Nephron progenitor cell (in vitro differentiated cells): ENCODE results near the gene TLK1.

Source experiments
- DNase-seq: peaks from one replicate; pipeline ENCODE4 v3.0.0; 2021
- H3K27ac Mint-ChIP-seq: 2 replicates; pipeline ENCODE4 v1.8.0; 2021; ENCODE audit warnings: mild to moderate bottlenecking, moderate library complexity, mixed read lengths
- H3K27me3 Mint-ChIP-seq: 2 replicates; pipeline ENCODE4 v1.8.0; 2021; ENCODE audit warnings: mild to moderate bottlenecking, low read depth, mixed read lengths; ENCODE audit not compliant: poor library complexity
- H3K36me3 Mint-ChIP-seq: 2 replicates; pipeline ENCODE4 v1.8.0; 2021; ENCODE audit warnings: low read depth, mixed read lengths
- H3K4me1 Mint-ChIP-seq: 2 replicates; pipeline ENCODE4 v1.8.0; 2021; ENCODE audit warnings: mixed read lengths
- H3K4me3 Mint-ChIP-seq: 2 replicates; pipeline ENCODE4 v1.8.0; 2021; ENCODE audit warnings: mild to moderate bottlenecking, moderate library complexity, mixed read lengths
- H3K9me3 Mint-ChIP-seq: 2 replicates; pipeline ENCODE4 v1.8.0; 2021; ENCODE audit warnings: mild to moderate bottlenecking, moderate library complexity, mixed read lengths
- TF ChIP-seq, protein P1 (sequence below): fragments of 200-600 bp; sonication (generic); IDR thresholded peaks from 2 replicates; pipeline ENCODE4 v1.5.0; 2021; ENCODE audit warnings: antibody characterized with exemption

TLK1 gene

DNA sequence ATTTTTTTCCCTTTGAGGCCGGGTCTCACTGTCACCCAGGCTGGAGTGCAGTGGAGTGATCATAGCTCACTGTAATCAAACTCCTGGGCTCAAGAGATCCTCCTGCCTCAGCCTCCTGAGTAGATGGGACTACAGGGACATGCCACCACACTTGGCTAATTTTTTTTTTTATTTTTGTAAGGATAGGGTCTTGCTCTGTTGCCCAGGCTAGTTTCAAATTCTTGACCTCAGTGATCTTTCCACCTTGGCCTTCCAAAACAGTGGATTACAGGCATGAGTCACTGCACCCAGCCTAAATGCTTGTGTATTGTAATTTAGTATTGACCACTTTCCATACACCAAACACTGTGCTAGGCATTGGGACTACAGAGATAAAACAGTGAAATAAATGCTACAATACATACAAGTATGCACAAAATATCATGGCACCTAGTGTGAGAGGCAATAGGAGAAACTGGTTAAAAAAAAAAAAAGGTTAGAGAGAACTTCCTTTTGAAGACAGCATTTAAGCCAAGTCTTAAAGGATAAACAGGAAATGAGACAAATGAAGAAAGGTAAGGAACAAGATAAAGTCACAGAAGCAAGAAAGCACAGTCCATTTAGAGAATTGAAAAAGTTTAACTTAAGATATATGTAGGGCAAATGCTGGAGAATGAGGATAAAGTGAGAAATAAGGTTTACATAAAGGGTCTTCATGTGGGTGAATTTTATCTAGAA is 118.3 kb downstream of the TLK1 start:
- Mint-ChIP-seq H3K4me1 (no peaks in the 10 kb centered on the region), H3K9me3 (no peaks in the 10 kb centered on the region), H3K36me3 (peaks cover 56% of the 10 kb centered on the region), H3K27ac (no peak overlapping the region), H3K27me3 (no peaks in the 10 kb centered on the region), H3K4me3 (no peak overlapping the region)
- TF ChIP-seq, protein P1, sequence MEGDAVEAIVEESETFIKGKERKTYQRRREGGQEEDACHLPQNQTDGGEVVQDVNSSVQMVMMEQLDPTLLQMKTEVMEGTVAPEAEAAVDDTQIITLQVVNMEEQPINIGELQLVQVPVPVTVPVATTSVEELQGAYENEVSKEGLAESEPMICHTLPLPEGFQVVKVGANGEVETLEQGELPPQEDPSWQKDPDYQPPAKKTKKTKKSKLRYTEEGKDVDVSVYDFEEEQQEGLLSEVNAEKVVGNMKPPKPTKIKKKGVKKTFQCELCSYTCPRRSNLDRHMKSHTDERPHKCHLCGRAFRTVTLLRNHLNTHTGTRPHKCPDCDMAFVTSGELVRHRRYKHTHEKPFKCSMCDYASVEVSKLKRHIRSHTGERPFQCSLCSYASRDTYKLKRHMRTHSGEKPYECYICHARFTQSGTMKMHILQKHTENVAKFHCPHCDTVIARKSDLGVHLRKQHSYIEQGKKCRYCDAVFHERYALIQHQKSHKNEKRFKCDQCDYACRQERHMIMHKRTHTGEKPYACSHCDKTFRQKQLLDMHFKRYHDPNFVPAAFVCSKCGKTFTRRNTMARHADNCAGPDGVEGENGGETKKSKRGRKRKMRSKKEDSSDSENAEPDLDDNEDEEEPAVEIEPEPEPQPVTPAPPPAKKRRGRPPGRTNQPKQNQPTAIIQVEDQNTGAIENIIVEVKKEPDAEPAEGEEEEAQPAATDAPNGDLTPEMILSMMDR = no peak
- no peak for DNase-seq

DNA sequence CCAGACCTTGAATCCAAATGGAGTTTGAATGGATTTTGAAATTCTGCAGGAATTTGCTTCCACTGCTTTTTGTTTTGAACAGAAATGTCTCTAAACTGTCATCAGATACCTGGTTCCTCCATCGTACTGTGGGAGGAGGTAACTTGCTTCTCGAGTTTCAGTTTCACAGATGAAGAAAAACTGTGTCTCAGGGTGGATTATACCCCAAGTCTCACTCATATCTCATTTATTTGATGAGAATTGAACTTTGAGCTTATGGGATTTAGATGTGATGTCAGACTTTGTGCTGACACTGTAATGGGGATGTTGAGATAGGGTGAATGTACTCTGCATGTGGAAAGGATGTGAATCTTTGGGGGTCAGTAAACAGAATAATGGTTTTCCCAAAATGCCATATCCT is 124.2 kb downstream of the TLK1 start:
- no peak overlapping the region for H3K4me3 Mint-ChIP-seq
- H3K27me3 Mint-ChIP-seq = no peaks in the 10 kb centered on the region
- no peak for DNase-seq
- H3K9me3 Mint-ChIP-seq = peaks cover 5% of the 10 kb centered on the region
- no peak overlapping the region for H3K27ac Mint-ChIP-seq
- H3K36me3 Mint-ChIP-seq = peaks cover 82% of the 10 kb centered on the region
- peaks cover 6% of the 10 kb centered on the region for H3K4me1 Mint-ChIP-seq
- TF ChIP-seq, protein P1 = no peak

DNA sequence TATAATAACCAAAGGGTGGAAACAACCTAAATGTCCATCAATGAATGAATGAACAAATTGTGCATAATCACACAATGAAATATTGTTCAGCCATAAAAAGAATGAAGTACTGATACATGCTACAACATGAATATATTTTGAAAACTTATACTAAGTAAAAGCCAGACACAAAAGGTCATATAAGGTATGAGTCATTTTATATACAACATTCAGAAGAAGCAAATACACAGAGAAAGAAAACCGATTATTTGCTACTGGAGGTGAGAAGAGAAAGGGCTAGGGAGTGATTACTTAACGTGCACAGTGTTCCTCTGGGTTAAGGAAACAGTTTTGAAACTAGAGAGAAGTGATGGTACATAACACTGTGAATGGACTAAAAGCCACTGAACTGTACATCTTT is 126.4 kb downstream of the TLK1 start:
- Mint-ChIP-seq H3K9me3 (peaks cover 5% of the 10 kb centered on the region), H3K4me3 (no peak overlapping the region), H3K27ac (no peak overlapping the region), H3K4me1 (peaks cover 6% of the 10 kb centered on the region), H3K36me3 (peaks cover 92% of the 10 kb centered on the region), H3K27me3 (no peaks in the 10 kb centered on the region)
- no peak for DNase-seq
- TF ChIP-seq, protein P1 = no peak

DNA sequence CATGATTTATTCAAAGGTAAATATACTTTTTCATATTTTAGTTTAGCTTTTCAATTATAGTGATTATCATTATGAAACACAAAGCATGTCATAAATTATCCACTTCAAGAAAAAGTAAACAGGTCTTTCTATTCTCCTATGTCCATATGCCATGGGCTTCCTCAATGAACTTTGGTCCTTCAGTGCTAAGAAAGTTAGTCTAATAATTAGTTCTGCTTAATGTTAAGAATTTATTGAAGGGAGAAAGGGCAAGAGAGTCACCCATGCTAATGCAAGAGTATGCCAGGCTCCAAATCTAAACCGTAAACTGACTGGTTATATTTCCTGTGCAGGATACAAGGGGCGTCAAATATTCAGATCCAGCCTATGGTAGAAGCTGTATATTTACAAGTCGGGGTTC is 135.5 kb downstream of the TLK1 start:
- Mint-ChIP-seq H3K36me3 (peaks cover 56% of the 10 kb centered on the region), H3K27me3 (no peaks in the 10 kb centered on the region), H3K4me3 (no peak overlapping the region), H3K9me3 (no peaks in the 10 kb centered on the region), H3K27ac (no peak overlapping the region), H3K4me1 (peaks cover 5% of the 10 kb centered on the region)
- DNase-seq = no peak
- TF ChIP-seq, protein P1 = no peak

DNA sequence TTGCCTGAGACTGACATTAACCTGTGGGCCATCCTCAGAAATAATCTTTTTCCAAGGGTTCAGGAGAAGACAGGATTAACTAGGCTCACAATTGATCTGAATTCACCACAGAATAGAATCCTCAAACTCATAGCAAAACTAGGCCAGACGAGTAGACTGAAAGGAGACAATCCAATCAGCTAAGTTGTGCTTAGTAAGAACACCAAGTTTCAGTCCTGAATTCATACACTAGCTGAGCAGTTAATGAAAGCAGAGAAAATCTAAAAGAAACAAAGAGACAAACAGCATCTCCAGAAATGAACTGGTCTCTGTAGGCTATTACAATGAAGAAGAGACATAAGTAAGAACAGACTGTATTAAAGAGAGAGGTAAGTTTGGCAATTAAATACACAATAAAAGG is 142.2 kb downstream of the TLK1 start:
- TF ChIP-seq, protein P1 = no peak
- Mint-ChIP-seq H3K4me3 (no peak overlapping the region), H3K27me3 (peaks cover 2% of the 10 kb centered on the region), H3K9me3 (no peaks in the 10 kb centered on the region), H3K36me3 (peaks cover 57% of the 10 kb centered on the region), H3K4me1 (no peaks in the 10 kb centered on the region), H3K27ac (no peak overlapping the region)
- no peak for DNase-seq

DNA sequence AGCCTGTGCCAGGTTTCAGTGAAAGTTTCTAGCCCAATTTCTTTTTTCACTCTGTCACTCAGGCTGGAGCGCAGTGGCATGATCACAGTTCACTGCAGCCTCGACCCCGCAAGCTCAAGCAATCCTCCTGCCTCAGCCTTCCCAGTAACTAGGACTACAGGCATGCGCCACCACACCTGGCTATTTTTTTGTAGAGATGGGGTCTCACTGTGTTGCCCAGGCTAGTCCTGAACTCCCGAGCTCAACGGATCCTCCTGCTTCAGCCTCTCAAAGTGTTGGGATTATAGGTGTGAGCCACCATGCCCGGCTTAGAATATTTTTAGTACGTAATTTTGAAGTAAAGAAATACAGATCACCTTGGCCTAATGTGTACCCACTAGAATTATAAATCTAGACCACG is 144.6 kb downstream of the TLK1 start:
- H3K27me3 Mint-ChIP-seq = peaks cover 2% of the 10 kb centered on the region

More for the DNA sequence above, 144.6 kb downstream of the TLK1 start:
- Mint-ChIP-seq H3K9me3 (no peaks in the 10 kb centered on the region), H3K4me3 (no peak overlapping the region), H3K27ac (no peak overlapping the region), H3K4me1 (no peaks in the 10 kb centered on the region), H3K36me3 (peaks cover 48% of the 10 kb centered on the region)
- TF ChIP-seq, protein P1 = no peak
- DNase-seq = no peak
